ENCODE data around the gene TMEM139. TPM values are rescaled to one million over a fixed set of nuclear protein-coding genes. Genes with fewer than 3 reads are reported as not detected.

Gene TMEM139
- total RNA-seq, 2 donors from 2014 or later, result 1.6 to 2.3 TPM

DNA sequence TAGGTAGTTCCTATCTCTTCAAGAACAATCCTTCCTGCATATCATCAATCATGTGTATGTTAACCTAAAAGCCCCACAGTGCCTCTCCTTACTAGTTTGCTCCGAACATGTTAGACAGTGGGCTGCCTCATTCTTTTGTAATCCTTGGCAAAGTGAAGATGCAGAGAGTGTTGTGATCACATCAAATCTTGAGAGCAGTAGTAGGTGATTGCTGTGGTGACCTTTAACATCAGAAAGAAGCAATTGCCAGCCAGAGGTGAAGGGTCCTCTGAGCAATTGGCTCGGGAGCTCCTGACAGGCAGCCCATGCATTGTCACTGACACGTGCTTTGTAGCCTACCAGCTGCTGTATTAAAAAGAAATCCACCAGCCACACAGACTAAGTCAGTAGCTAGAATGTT is 41.1 kb upstream of the TMEM139 start:
- H3K9me3 ChIP-seq (ENCODE audit: control insufficient read depth, low read length), result no peaks in the 10 kb centered on the region
- no peaks in the 10 kb centered on the region for H3K9me3 Mint-ChIP-seq
- no peak overlapping the region for H3K27ac Mint-ChIP-seq
- no peaks in the 10 kb centered on the region for H3K36me3 Mint-ChIP-seq (ENCODE audit: low read depth)
- H3K4me3 ChIP-seq (ENCODE audit: low read length), result no peak overlapping the region
- 76% methylated on average over 3 of the region's 3 CpGs; no CpG with 5 or more reads in 1 of the 2 experiments for WGBS, 2 experiments (ENCODE audit: insufficient coverage in 1 of 2, insufficient read length in 1 of 2)
- H3K9ac ChIP-seq (ENCODE audit: extremely low read depth, low read length, poor library complexity, severe bottlenecking), result no peak overlapping the region
- H3K27ac ChIP-seq (ENCODE audit: low read depth, low read length), result no peak overlapping the region
- H3K27me3 ChIP-seq (ENCODE audit: control insufficient read depth, insufficient read depth, low read length, poor library complexity, severe bottlenecking), result no peaks in the 10 kb centered on the region
- peaks cover 16% of the 10 kb centered on the region for H3K27me3 Mint-ChIP-seq (ENCODE audit: insufficient read depth)
- H3K4me3 Mint-ChIP-seq, result no peak overlapping the region
- peaks cover 2% of the 10 kb centered on the region for H3K4me1 Mint-ChIP-seq
- TF ChIP-seq, protein P1, sequence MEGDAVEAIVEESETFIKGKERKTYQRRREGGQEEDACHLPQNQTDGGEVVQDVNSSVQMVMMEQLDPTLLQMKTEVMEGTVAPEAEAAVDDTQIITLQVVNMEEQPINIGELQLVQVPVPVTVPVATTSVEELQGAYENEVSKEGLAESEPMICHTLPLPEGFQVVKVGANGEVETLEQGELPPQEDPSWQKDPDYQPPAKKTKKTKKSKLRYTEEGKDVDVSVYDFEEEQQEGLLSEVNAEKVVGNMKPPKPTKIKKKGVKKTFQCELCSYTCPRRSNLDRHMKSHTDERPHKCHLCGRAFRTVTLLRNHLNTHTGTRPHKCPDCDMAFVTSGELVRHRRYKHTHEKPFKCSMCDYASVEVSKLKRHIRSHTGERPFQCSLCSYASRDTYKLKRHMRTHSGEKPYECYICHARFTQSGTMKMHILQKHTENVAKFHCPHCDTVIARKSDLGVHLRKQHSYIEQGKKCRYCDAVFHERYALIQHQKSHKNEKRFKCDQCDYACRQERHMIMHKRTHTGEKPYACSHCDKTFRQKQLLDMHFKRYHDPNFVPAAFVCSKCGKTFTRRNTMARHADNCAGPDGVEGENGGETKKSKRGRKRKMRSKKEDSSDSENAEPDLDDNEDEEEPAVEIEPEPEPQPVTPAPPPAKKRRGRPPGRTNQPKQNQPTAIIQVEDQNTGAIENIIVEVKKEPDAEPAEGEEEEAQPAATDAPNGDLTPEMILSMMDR (conservative IDR thresholded peaks at IDR 0.05), result no peak
- no peak for DNase-seq
- H3K36me3 ChIP-seq (ENCODE audit: control insufficient read depth, insufficient read depth, low read length), result no peaks in the 10 kb centered on the region
- H3K4me1 ChIP-seq (ENCODE audit: control insufficient read depth, insufficient read depth, low read length), result no peaks in the 10 kb centered on the region

DNA sequence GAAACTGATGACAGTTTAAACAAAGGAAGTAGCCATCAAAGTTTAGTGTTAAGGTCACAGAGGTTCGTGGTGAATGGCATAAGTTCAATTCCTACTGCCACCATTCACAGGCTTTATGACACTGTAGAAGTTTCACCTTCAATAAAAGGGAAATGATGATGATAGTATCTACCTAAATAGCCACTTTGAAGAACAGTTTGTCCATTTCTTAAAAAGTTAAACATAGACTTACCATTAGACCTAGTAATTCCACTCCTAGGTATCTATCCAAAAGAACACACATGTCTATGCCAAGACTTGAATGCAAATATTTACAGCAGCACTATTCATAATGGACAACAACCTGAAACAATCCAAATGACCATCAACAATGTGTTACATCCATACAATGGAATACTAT is 40.4 kb upstream of the TMEM139 start:
- no peaks in the 10 kb centered on the region for H3K36me3 Mint-ChIP-seq (ENCODE audit: low read depth)
- no peak overlapping the region for H3K4me3 ChIP-seq (ENCODE audit: low read length)
- TF ChIP-seq, protein P1 (conservative IDR thresholded peaks at IDR 0.05), result no peak
- WGBS, 2 experiments (ENCODE audit: insufficient coverage in 1 of 2, insufficient read length in 1 of 2), result 86% methylated on average over 1 of the region's 1 CpG
- no peak for DNase-seq
- no peak overlapping the region for H3K27ac ChIP-seq (ENCODE audit: low read depth, low read length)
- no peak overlapping the region for H3K9ac ChIP-seq (ENCODE audit: extremely low read depth, low read length, poor library complexity, severe bottlenecking)
- H3K27me3 ChIP-seq (ENCODE audit: control insufficient read depth, insufficient read depth, low read length, poor library complexity, severe bottlenecking), result no peaks in the 10 kb centered on the region
- no peak overlapping the region for H3K4me3 Mint-ChIP-seq
- no peaks in the 10 kb centered on the region for H3K9me3 Mint-ChIP-seq
- peaks cover 16% of the 10 kb centered on the region for H3K27me3 Mint-ChIP-seq (ENCODE audit: insufficient read depth)
- peaks cover 2% of the 10 kb centered on the region for H3K4me1 Mint-ChIP-seq
- H3K9me3 ChIP-seq (ENCODE audit: control insufficient read depth, low read length), result no peaks in the 10 kb centered on the region
- no peaks in the 10 kb centered on the region for H3K36me3 ChIP-seq (ENCODE audit: control insufficient read depth, insufficient read depth, low read length)
- no peaks in the 10 kb centered on the region for H3K4me1 ChIP-seq (ENCODE audit: control insufficient read depth, insufficient read depth, low read length)
- H3K27ac Mint-ChIP-seq, result no peak overlapping the region

DNA sequence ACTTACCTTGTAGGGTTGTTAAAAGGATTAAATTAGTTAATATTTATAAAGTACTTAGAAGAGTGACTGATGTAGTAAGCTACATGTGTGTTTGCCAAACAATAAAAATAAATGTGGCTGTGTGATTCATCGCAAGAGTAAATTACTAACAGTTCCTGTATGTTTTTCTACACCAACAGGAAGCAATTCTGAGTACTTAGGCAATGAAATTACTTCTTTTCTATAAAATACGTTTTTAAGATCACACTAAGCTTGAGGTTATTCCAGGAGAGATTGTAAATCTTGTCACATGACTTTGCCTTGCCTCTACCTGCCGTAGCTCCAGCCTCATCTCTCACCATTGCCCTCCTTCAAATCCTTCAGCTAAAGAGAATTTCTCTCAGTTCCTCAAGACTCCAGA is 39.6 kb upstream of the TMEM139 start:
- TF ChIP-seq, protein P1 (conservative IDR thresholded peaks at IDR 0.05), result no peak
- Mint-ChIP-seq H3K4me3 (no peak overlapping the region), H3K36me3 (ENCODE audit: low read depth) (no peaks in the 10 kb centered on the region), H3K4me1 (peaks cover 2% of the 10 kb centered on the region), H3K27me3 (ENCODE audit: insufficient read depth) (peaks cover 16% of the 10 kb centered on the region), H3K9me3 (no peaks in the 10 kb centered on the region), H3K27ac (no peak overlapping the region)
- WGBS, 2 experiments (ENCODE audit: insufficient coverage in 1 of 2, insufficient read length in 1 of 2), result 82 to 86% methylated on average over 1 to 3 of the region's 3 CpGs
- Histone ChIP-seq H3K9ac (ENCODE audit: extremely low read depth, low read length, poor library complexity, severe bottlenecking) (no peak overlapping the region), H3K4me3 (ENCODE audit: low read length) (no peak overlapping the region), H3K4me1 (ENCODE audit: control insufficient read depth, insufficient read depth, low read length) (no peaks in the 10 kb centered on the region), H3K27me3 (ENCODE audit: control insufficient read depth, insufficient read depth, low read length, poor library complexity, severe bottlenecking) (no peaks in the 10 kb centered on the region), H3K27ac (ENCODE audit: low read depth, low read length) (no peak overlapping the region), H3K9me3 (ENCODE audit: control insufficient read depth, low read length) (no peaks in the 10 kb centered on the region), H3K36me3 (ENCODE audit: control insufficient read depth, insufficient read depth, low read length) (no peaks in the 10 kb centered on the region)
- DNase-seq, result no peak

Measured in endodermal cell (in vitro differentiated cells).